GM18861 (cell line): Measurements from ENCODE around the gene ENPP6.

ENCODE experiments used
- ATAC-seq: cut with Tn5 transposase; IDR thresholded peaks from one replicate; pipeline ENCODE4 v1.9.1; 2021; ENCODE audit not compliant: unreplicated experiment

ENPP6 gene

DNA sequence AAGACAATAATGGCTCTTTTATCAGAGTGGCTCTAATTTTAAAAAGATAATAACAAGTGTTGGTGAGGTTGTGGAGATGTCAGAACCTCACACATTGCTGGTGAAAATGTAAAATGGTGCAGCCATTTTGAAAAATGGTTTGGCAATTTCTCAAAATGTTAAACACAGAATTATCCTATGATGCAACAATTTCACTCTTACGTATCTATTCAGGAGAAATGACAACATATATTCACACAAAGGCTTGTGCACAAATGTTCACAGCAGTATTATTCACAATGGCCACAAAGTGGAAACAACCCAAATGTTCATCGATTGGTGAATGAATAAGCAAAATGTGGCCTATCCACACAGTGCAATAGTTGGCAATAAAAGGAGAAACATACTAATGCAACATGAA lies 24.7 kb downstream of the ENPP6 start:
- no peak for ATAC-seq

DNA sequence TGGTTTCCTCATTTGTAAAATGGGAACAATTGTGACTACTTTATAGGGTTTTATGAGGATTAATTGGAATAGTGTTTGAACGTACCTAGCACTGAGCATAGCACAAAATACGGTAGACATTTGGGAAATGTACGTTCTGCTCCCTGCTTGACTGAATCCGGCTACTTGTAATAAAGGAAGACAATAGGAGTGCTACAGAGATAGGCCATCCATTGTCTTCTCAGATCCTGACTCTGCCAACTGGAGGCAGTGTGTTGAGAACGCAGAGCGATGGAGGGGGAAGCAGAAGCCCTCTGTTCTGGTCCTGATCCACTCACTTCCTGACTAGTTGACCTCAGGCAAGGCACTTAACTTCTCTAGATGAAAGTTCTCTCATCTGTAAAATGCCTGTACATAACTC lies 26.4 kb downstream of the ENPP6 start:
- no peak for ATAC-seq

DNA sequence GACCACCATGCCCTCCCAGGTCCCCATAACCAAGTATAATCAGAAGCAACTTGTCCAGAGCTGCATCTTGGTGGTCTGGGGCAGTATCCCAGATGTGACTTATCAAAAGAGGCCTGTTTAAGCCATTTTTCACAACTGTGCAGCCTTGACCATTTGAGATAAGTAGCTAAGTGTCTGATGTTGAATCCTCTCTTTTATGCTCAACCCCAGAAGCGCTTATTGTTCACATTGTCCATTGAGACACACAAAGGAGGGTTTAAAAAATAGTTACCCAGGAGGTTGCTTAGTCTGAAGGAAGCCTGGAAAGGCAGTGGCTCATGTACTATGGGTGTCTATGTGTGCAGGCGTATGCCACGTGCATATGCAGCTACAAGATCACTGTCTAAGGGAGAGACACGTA lies 27.0 kb downstream of the ENPP6 start:
- no peak for ATAC-seq

DNA sequence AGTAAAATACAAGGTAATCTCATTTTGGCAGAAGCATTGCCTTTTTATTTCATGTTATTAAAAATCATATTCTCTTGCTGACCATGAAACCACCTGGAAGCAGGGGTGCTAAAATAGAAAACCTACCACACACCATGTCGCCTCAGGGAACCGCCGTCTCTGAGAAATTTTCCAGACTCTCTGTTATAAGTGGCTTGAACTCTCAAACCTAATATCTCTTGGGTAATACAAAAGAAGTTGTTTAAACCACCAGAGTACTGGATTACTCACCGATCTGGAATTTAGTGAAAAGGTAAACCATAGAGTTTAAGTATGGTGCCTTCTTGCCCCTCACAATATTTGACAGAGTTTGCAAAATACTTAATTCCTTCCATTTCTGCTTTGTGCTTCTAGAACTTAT lies 27.7 kb downstream of the ENPP6 start:
- no peak for ATAC-seq

DNA sequence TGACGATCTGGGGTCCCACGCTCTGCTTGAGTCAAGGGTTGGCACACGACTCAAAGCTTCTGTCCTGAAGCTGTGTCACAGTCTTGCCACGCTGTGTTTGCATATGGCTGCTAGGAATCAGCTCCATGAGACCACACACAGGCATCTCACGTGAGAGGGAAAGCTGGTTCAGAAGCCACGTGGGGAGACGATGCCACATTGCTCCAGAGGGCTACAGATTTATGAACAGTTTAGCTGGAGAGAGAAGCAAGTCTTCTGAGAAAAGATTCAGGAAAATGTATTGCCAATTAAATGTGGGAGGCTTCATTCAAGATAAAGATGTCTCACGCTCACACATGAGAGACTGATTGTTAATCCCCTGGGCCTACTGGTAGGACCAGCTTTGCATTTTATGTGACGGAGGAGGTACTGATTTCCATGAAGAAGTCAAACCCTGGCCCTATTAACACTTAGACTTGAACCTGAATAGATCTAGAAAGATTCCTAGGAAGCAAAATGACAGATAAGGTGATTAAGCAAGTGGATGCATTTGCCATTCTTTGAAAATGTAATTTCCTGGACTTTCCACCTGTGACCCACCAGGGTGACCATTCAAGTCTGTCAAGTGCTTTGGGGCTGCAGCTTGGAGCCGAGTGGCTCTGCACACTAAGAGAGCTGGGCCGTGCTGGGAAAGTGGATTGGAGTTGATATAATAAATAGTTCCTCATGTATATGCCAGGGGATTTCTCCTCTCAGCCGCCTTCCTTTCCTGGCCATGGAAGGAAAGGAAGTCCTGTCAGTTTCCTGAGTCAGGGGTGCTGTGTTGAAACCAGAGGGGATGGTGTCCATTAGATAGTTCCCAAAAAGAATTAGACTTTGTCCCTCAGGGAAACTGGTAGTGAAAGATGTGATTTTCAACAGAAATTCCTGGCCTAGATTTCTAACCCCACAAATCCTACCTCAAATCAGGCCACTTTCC lies 29.0 kb downstream of the ENPP6 start:
- no peak for ATAC-seq

DNA sequence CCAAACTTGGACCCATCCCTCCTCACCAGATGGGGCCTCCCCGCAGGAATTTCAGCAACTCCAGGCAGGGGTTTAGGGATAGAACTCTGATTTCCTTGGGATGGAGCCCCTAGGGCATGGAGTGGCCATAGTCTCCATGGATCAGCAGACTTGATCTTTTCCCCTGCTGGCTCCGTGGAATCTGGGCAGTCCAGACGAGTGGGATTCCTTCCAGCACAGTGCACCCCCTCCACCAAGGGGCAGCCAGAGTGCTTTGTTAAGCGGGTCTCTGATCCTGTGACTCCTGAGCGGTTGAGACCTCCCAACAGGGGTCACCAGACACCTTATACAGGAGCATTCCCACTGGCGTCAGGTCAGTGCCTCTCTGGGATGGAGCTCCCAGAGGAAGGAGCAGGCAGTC lies 40.4 kb downstream of the ENPP6 start:
- no peak for ATAC-seq

DNA sequence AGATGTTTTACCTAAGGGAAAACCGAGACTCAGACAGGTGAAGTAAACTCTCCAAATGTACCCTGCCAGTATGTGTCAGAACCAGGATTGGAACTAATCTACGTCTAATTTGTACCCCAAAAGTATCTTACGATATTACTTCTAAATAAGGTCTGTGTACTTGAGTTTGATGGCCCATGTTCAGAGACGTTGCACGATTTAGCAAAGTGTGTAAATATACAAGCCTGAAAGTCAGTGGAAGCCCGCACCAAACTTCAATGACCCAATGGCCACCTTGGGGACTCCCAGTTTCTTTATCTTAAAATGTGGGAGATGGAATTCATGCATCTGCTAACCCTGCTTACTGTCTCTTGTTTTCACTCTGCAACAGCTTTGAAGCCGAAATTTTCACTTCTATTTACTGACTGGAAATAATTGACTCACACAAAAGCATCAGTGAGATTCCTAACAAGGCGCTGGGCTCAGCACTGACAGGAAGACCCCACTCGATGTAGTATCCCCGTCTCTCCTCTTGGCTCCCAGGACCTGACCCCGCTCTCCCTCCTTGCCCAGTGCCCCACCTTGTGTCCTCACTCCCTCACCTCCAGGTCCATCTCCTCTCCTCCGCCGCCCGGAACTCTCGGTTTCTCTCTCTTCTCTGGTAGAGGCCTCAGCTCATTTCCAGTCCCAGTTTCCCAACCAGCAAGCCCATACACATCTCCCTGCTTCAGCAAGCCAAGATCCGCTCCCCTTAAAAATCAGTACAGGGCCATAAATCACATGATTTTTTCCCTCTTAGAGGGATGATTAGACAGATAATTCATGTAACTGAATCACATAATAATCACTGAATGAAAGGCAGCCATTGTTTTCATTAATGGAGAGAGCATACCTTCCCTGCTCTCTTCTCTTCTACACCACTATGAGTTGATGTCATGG lies 42.8 kb downstream of the ENPP6 start:
- no peak for ATAC-seq

DNA sequence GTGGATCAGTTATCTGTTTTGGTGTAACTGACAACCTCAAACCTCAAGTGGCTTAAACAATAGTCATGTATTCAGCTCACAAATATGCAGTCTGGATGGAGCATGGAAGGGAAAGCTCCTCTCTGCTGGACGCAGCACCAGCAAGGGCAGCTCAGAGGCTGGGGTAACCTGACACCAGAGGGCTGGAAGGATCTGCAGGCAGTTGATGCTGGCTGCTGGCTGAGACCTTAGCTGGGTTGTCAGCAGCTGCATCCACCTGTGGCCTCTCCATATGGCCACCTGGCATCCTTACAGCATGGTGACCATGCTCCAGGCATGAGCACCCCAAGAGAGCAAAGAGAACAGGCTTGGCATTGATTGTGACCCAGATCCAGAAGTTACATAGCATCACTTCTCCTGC lies 46.7 kb downstream of the ENPP6 start:
- ATAC-seq = no peak

DNA sequence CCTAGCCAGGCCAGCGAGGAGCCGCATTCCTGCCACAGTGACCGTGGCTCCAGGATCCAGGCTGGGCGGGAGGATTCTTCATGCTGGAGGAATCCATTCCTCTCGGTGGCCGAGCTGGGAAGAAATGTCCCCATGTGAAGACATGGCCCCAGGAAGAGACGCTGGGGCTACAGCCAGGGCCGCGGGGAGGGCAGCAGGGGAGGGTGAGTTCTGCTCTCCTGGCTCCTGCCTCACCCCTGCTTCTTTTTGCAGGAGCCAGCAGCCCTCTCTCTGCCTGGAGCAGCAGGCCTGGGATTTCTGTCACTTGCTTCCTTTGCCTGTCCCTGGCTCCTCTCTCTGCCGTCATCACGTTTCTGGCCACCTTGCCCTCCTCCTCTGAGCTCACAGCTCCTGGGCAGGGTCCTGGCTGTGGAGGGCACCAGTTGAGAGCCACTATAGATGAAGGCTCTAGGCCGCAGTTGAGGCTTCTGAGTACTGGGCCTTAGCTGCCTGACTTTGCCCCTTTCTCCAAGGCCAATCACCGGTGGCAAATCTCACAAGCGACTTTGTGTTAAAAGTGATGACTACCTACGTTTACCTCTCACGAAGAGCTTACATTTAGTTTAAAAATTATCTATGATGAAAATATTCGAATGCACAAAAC lies 48.3 kb downstream of the ENPP6 start:
- no peak for ATAC-seq

DNA sequence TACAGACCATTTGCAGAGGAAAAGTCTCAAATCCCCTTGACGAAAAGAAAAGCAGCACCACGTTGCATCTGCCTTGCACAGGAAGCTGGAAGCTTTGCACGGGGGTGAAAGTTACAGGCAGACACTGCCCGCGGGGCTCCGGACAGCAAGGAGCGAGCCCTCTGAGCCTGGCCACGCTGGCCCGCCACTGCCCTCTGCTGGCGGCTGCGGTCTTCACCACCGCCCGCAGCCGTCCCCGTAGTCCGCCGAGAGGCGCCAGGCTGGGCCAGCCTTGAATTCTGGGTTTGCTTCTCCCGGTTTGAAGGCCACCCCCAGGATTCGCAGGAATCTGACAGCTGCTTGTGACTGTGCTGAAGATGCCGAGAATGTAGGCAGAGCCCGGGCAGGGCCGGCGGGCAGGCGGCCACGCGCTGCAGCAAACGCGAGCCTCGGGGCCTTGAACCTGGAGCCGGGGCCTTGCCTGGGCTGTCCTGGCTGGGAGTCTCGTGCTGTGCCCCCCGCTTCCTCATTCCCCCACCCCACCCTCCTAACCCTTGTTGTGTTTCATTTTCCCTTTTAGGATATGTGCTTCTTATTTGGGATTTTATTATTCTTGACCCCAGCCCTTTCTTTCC lies 49.2 kb downstream of the ENPP6 start:
- peak; percentile 93 for ATAC-seq

DNA sequence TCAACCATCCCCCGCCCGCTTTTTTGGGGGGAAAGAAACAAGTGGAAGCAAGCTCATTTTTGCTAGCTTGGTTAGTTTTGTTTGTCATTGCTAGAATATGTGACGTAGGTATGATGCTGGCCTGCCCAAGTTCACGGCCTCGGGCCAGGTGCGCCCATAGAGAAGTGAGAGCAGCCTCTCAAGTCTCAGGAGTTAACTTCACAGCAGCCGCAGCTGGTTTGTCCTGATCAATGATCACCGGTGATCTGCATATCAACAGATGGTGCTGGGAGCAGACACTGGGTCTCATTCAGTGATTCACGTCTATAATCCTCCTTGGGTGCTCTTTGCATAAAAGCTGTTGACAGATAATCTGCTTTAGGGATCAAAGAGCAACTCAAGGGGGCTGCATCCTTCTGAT lies 50.1 kb downstream of the ENPP6 start:
- ATAC-seq = peak; percentile 46

DNA sequence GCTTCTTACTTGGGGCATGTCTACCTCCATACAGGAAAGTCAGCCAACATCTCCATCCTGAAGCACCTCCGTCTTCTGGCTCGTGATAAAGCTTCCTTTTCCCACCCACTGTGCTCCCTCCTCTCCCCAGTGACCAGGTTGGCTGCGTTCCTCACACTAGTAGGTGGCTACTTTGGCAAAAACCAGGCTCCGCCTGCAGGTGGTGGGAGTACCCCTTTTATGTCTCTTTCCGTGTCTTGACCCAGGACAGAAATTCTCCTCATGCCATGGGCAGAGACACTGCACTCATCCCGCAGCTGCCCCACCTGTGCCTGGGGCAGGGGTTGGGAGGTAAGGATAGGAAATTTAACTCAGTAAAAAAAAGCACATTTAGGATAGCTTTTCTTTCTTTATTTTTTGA lies 50.9 kb downstream of the ENPP6 start:
- no peak for ATAC-seq

DNA sequence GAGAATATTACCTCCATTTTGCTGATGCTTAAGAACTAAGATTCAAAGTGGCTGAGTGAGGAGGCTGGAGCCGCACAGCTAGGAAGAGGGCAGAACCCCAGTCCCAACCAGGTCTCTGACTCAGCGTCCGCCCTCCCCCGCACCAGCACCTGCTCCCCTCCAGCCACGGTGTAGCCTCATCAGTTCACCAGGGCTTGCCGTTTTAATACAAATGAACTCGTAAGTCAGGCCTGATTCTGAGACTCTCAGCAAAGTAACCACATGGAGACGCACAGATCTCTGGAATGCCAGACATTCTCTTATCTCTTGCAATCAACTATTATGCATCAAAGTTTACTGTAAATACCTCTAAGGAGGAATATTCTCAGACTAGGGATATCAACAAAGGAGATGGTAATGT lies 52.4 kb downstream of the ENPP6 start:
- no peak for ATAC-seq

DNA sequence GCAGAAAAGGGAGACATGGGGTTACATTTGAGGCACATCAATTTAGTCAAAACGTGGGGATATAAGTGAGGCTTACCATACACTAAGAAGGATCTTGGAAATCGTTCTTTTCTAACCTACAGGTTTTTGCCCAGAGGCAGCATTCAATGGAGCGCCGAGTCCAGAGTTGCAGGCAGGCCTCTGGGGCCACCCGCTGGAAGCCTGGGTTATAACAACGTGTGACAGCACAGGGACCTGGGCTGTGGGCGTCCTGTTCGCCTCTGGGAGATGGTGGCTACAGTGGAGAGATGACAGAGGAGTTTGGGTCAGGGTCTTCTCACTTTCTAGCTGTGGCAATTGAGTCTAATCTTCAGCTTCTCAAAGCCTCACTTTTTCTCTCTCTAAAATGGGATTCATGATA lies 53.9 kb downstream of the ENPP6 start:
- no peak for ATAC-seq

DNA sequence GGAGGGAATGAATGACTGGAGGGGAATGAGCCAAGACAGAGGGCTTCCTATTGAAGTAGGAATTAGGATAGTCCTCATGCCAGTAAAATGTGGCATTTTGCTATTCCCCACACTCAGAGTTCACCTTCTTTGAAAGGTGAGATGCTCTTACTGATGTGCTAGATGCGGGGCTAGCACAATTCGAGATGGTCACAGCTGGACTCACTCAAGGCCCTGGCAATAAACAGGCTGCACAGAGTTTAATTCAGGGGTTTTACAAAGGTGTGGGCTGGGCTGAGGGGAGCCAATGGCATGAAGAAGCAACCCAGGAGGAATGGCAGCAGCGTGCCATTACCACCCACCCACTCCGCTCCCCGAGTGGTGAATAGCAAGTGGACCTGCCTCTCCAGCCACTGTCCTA lies 55.1 kb downstream of the ENPP6 start:
- ATAC-seq = no peak

DNA sequence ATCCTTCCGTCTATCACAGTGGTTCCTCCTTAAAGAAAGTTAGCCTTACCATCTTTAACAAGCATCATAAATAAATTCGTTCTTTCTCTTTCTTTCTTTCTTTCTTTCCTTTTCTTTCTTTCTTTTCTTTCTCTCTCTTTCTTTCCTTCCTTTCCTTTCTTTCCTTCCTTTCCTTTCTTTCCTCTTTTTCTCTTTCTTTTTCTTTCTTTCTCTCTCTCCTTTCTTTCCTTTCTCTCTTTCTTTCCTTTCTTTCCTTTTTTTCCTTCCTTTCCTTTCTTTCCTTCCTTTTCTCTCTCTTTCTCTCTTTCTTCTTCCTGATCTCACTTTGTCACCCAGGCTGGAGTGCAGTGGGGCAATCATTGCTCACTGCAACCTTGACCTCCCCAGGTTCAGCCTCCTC lies 60.4 kb downstream of the ENPP6 start:
- ATAC-seq = no peak

DNA sequence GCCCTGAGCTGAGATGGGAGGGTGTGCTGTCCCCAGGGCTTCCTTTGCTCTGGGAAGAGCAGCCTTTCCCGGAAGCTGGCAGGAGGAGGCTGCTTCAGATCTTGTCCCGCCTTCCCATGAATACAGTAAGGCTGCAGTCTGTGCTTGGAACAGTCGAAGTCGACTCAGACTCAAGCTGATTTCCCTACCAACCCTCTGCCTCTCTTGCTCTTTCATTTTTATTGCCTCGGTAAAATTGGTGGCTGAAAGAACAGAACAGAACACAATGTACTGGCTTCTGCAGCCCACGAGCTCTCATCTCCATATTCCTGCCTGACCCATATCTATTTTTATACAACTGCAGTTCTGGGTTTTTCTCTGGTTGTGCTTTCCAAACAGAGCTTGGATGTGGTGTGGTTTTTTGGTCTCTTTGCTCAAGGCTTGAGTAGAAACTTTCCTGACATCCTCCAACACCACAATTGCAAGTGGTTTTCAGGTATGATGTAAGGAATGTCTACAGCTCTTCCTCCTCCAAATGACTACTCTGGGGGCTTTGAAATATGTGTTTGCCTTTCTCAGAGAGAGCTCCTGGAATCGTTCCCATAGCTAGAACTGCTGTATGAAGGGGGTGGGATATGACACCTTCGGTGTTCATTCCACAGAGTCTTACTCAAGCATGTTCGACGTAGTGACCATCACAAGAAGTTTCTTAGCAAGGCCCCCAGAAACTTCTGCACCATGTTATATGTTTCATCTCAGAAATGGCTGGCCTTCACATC lies 61.3 kb downstream of the ENPP6 start:
- ATAC-seq = no peak

DNA sequence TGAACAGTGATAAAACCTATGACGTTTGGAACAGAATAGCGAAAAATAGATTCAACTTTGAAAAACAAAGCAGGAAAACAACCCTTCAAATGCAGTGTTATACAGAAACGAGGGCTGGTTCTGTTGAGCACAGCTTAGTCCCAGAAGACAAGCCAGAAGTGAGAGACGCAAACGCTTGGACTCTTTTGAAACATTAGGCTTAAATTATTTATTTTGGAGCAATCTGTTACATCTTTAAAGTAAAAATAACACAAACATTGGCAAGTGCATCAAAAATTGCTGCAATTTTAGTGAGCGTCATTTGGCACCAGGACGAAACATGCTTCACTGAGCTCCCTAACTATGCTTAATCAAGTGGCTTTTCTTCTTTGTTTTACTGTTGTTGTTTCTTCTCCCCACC lies 63.5 kb downstream of the ENPP6 start:
- no peak for ATAC-seq

DNA sequence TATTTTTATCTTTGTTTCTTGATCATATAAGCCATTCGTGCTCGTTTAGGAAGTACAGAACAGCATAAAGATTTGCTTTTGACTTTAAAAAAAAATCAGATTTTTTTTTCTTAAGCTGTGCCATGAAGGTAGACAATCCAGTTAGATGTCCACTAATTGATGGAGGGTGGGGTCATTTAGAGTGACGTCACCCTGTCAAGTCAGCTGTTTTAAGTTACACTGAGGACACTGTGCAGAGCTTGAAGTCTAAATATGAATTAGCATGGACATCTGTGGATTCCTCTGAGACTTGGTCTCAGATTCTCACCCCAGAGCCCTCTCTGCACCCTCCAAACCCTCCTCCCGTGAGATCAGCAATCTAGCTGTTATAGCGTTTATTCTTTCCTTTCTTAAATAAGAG lies 63.9 kb downstream of the ENPP6 start:
- ATAC-seq = no peak

DNA sequence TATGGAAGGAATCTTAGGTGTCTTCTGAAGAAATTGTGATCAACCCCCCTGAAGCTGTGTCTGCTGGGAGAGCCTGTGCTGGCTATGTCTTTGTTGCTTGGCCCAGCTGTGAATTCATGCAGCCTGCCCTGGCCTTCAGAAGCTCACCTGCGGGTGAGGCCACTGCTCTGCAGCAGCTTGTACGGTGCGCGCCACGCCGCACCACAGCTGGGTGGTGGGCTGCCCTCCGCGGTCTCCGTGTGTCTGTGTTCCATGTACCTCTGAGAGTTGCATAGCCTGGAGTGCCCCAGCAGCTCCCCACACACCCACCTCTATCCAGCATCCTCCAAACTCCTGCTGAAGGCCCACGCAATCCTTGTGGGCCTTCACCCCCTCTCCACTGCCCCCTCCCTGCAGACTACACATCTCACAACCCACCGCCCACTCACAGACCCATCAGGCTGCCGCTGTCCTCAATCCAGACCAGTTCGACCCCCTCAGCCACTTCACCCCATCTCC lies 65.6 kb downstream of the ENPP6 start:
- no peak for ATAC-seq
